Measurements from ENCODE around the gene NKX2-3. TPM values are rescaled to one million over a fixed set of nuclear protein-coding genes. Genes with fewer than 3 reads are reported as not detected.
A peak's percentile ranks its signal among the peaks of the same experiment; 100 is the strongest.

The NKX2-3 gene
- total RNA-seq, 1 donor from 2014 or later, result not detected

DNA sequence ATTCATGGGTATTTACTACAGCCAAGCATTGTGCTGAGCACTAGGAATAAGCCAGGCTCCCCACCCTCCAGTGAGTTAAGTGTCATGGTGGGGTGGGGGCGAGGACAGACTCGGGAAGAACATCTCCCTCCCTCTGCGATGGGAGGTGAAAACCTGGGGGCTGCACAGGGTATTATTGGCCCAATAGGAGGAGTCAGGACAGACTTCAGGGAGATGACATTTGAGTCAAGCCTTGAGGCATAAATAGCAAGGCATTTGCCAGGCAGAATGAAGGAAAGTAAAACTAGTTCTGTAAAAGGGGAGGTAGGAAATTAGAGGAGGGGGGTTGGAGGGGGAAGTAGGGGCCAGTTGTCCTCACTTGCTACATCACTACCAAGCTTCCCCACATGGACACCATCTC lies 18.9 kb downstream of the NKX2-3 start:
- no peaks in the 10 kb centered on the region for H3K9me3 Mint-ChIP-seq

DNA sequence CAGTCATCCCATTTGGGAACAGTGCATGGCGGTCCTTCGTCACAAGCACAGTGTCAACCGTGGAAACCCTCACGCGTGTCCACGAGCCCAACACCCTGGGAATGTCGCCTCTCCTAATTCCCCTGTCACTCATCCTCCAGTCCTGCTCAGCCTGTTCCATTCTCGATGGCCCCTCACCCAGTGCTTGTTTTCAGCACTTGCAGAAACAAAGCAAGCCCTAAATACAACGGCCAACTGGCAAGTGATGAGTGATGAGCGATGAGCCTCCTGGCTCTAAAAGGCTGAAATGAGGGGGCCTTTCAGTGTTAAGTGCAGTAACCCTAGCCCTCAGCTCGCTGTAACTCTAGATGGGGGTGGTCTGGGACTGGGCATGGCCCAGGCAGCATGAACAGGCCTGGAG lies 22.6 kb downstream of the NKX2-3 start:
- H3K4me2 ChIP-seq, result no peak overlapping the region
- no peaks in the 10 kb centered on the region for H3K9me3 ChIP-seq (ENCODE audit: low read depth)
- Mint-ChIP-seq H3K9me3 (no peaks in the 10 kb centered on the region), H3K4me3 (no peak overlapping the region), H3K27me3 (ENCODE audit: insufficient read depth, low read depth) (peaks cover 27% of the 10 kb centered on the region), H3K27ac (no peak overlapping the region), H3K4me1 (no peaks in the 10 kb centered on the region), H3K36me3 (no peaks in the 10 kb centered on the region)
- H4K20me1 ChIP-seq (ENCODE audit: low read depth), result no peaks in the 10 kb centered on the region
- H3K79me2 ChIP-seq (ENCODE audit: low read depth), result no peaks in the 10 kb centered on the region
- no peak overlapping the region for H3K27ac ChIP-seq
- no peak for DNase-seq (ENCODE audit: low spot score)
- H3K36me3 ChIP-seq, result no peaks in the 10 kb centered on the region
- H3K9ac ChIP-seq, result no peak overlapping the region
- peak overlapping the region; percentile 20 for H2AFZ ChIP-seq (replicated peaks)
- H3K27me3 ChIP-seq, result peaks cover 57% of the 10 kb centered on the region
- H3F3A ChIP-seq (ENCODE audit: low read depth), result no peaks in the 10 kb centered on the region
- peaks cover 9% of the 10 kb centered on the region for H3K4me1 ChIP-seq
- no peak overlapping the region for H3K4me3 ChIP-seq
- no peak for TF ChIP-seq EZH2phosphoT487 (IDR thresholded peaks at IDR 0.05)
- TF ChIP-seq CTCF (IDR thresholded peaks at IDR 0.05), result no peak
- no peak for TF ChIP-seq EZH2 (IDR thresholded peaks at IDR 0.05)

More for the DNA sequence above, 18.9 kb downstream of the NKX2-3 start:
- H3K4me1 ChIP-seq, result peaks cover 9% of the 10 kb centered on the region
- no peak overlapping the region for H3K27ac ChIP-seq
- Mint-ChIP-seq H3K4me1 (no peaks in the 10 kb centered on the region), H3K36me3 (no peaks in the 10 kb centered on the region), H3K27ac (no peak overlapping the region), H3K4me3 (no peak overlapping the region), H3K27me3 (ENCODE audit: insufficient read depth, low read depth) (peaks cover 37% of the 10 kb centered on the region)
- H3K4me2 ChIP-seq, result no peak overlapping the region
- H3K9me3 ChIP-seq (ENCODE audit: low read depth), result no peaks in the 10 kb centered on the region
- H3K79me2 ChIP-seq (ENCODE audit: low read depth), result no peaks in the 10 kb centered on the region
- H3F3A ChIP-seq (ENCODE audit: low read depth), result no peaks in the 10 kb centered on the region
- H4K20me1 ChIP-seq (ENCODE audit: low read depth), result peaks cover 2% of the 10 kb centered on the region
- H3K36me3 ChIP-seq, result no peaks in the 10 kb centered on the region
- no peak overlapping the region for H2AFZ ChIP-seq (replicated peaks)
- no peak for DNase-seq (ENCODE audit: low spot score)
- no peak overlapping the region for H3K4me3 ChIP-seq
- no peak overlapping the region for H3K9ac ChIP-seq
- TF ChIP-seq EZH2phosphoT487 (IDR thresholded peaks at IDR 0.05) (no peak), CTCF (IDR thresholded peaks at IDR 0.05) (no peak), EZH2 (IDR thresholded peaks at IDR 0.05) (no peak)
- H3K27me3 ChIP-seq, result peaks cover 88% of the 10 kb centered on the region

DNA sequence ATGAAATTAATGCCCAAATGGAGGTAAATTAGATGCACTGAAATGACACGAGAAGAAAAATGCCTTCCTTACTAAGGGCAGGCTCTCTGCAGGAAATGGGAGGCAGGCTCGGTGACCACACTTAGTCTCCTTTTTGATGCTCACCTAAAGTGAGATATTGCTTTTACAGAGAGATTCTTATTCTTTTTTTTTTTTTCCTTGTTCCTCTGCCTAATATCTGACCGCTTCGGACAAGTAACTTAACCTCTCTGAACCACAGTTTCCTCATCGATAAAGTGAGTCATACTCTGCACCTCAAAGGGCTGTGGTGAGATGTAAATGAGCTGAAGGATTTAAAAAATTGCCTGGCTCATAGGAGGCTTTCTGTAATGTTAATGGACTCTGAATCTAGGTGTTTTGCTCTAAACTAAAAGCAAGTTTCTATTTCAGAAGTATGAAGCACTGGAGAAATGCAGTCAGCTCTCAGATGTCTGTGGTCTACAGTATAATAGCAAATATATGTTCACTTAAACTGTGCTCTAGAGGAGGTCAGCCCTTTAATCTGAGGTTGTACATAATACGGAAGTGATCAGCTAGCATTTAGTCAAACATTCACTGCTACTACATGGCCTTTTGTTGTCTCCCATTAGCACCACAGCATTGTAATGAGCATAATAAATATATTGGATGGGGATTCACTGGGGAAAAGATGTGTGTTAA lies 23.2 kb downstream of the NKX2-3 start:
- Histone ChIP-seq H3K36me3 (no peaks in the 10 kb centered on the region), H2AFZ (replicated peaks) (peak overlapping the region; percentile 20), H3K79me2 (ENCODE audit: low read depth) (no peaks in the 10 kb centered on the region), H3K9ac (no peak overlapping the region), H3K27ac (no peak overlapping the region), H3K4me1 (peaks cover 8% of the 10 kb centered on the region), H3K4me2 (no peak overlapping the region), H3K27me3 (peaks cover 51% of the 10 kb centered on the region), H3K4me3 (no peak overlapping the region), H3K9me3 (ENCODE audit: low read depth) (no peaks in the 10 kb centered on the region), H4K20me1 (ENCODE audit: low read depth) (no peaks in the 10 kb centered on the region), H3F3A (ENCODE audit: low read depth) (no peaks in the 10 kb centered on the region)
- Mint-ChIP-seq H3K36me3 (no peaks in the 10 kb centered on the region), H3K9me3 (no peaks in the 10 kb centered on the region), H3K4me1 (peaks cover 4% of the 10 kb centered on the region), H3K27ac (no peak overlapping the region), H3K27me3 (ENCODE audit: insufficient read depth, low read depth) (peaks cover 30% of the 10 kb centered on the region), H3K4me3 (no peak overlapping the region)
- DNase-seq (ENCODE audit: low spot score), result no peak
- TF ChIP-seq EZH2 (IDR thresholded peaks at IDR 0.05) (no peak), EZH2phosphoT487 (IDR thresholded peaks at IDR 0.05) (no peak), CTCF (IDR thresholded peaks at IDR 0.05) (no peak)
